MM.1S (cell line): ENCODE measurements around the gene TAF9B.

Experiments used
- DNase-seq: peaks from one replicate; pipeline ENCODE4 v3.0.0-alpha.2; 2015
- H2AFZ ChIP-seq: fragments of 300-600 bp; sonication (generic); 2 replicates; pipeline ENCODE4 v1.6.0; 2016; ENCODE audit warnings: antibody characterized with exemption, low read length
- H3F3A ChIP-seq: fragments of 300-600 bp; sonication (generic); 2 replicates; pipeline ENCODE4 v1.6.1; 2016; ENCODE audit warnings: mild to moderate bottlenecking, antibody characterized with exemption, low read length, moderate library complexity, mixed read lengths; ENCODE audit not compliant: insufficient read depth
- H3K27ac ChIP-seq: fragments of 300-600 bp; sonication (generic); 2 replicates; pipeline ENCODE4 v1.5.1; 2016; ENCODE audit warnings: mild to moderate bottlenecking, low read length
- H3K27me3 ChIP-seq: fragments of 300-600 bp; sonication (generic); replicated peaks from 2 replicates; pipeline ENCODE4 v1.6.0; 2016; ENCODE audit warnings: low read length; ENCODE audit not compliant: insufficient read depth
- H3K36me3 ChIP-seq: fragments of 300-600 bp; sonication (generic); replicated peaks from 2 replicates; pipeline ENCODE4 v1.6.1; 2016; ENCODE audit warnings: mild to moderate bottlenecking, low read length, mixed read lengths; ENCODE audit not compliant: insufficient read depth
- H3K4me1 ChIP-seq: fragments of 300-600 bp; sonication (generic); 2 replicates; pipeline ENCODE4 v1.6.1; 2016; ENCODE audit warnings: low read length, mixed read lengths
- H3K4me2 ChIP-seq: fragments of 300-600 bp; sonication (generic); 2 replicates; pipeline ENCODE4 v1.6.0; 2016; ENCODE audit warnings: low read depth, low read length
- H3K4me3 ChIP-seq: fragments of 300-600 bp; sonication (generic); 2 replicates; pipeline ENCODE4 v1.5.1; 2016; ENCODE audit warnings: low read length, mixed read lengths
- H3K79me2 ChIP-seq: fragments of 300-600 bp; sonication (generic); 2 replicates; pipeline ENCODE4 v1.6.1; 2016; ENCODE audit warnings: mixed run types, low read length, mixed read lengths
- H3K9ac ChIP-seq: fragments of 300-600 bp; sonication (generic); 2 replicates; pipeline ENCODE4 v1.6.1; 2016; ENCODE audit warnings: low read length, mixed read lengths
- H3K9me2 ChIP-seq: fragments of 300-600 bp; sonication (generic); replicated peaks from 2 replicates; pipeline ENCODE4 v1.6.1; 2016; ENCODE audit warnings: mild to moderate bottlenecking, low read length, mixed read lengths; ENCODE audit not compliant: insufficient read depth
- H3K9me3 ChIP-seq: fragments of 300-600 bp; sonication (generic); replicated peaks from 2 replicates; pipeline ENCODE4 v1.6.1; 2016; ENCODE audit warnings: mild to moderate bottlenecking, low read length, mixed read lengths; ENCODE audit not compliant: insufficient read depth
- H4K20me1 ChIP-seq: fragments of 300-600 bp; sonication (generic); 2 replicates; pipeline ENCODE4 v1.6.1; 2016; ENCODE audit warnings: mild to moderate bottlenecking, low read length, moderate library complexity, mixed read lengths; ENCODE audit not compliant: insufficient read depth
- EZH2 ChIP-seq: fragments of 300-600 bp; sonication (generic); optimal IDR thresholded peaks from 2 replicates; pipeline ENCODE3; 2017; ENCODE audit warnings: low read depth, mild to moderate bottlenecking, antibody characterized with exemption, low read length, mixed read lengths
- EZH2phosphoT487 ChIP-seq: fragments of 300-600 bp; sonication (generic); IDR thresholded peaks from 2 replicates; pipeline ENCODE4 v1.6.1; 2018; ENCODE audit warnings: antibody characterized with exemption, low read length
- TF ChIP-seq, protein P1 (sequence below): fragments of 300-600 bp; sonication (generic); IDR thresholded peaks from 2 replicates; pipeline ENCODE4 v1.5.1; 2016; ENCODE audit warnings: antibody characterized with exemption, low read length, mixed read lengths

Gene TAF9B

GRCh38 chrX:78139160-78140123 lies at the start of gene TAF9B:
Gene TAF9B, minus strand, starts transcription at chrX:78139650. Its CDS starts 39 bp downstream, at chrX:78139611.
- Histone ChIP-seq H3K36me3 (no peaks in the 10 kb centered on the region), H3K79me2 (peaks cover 6% of the 10 kb centered on the region; the same call in 1 of the 2 replicates), H3K9me3 (no peaks in the 10 kb centered on the region), H3F3A (peaks cover 6% of the 10 kb centered on the region; the same call in 1 of the 2 replicates), H3K4me3 (peak within 1 kb of the TSS; percentile 89), H4K20me1 (no peaks in the 10 kb centered on the region), H3K9ac (peak within 1 kb of the TSS; percentile 81), H3K27ac (peak within 1 kb of the TSS; percentile 62), H3K27me3 (no peaks in the 10 kb centered on the region), H3K4me1 (no peaks in the 10 kb centered on the region), H3K9me2 (no peaks in the 10 kb centered on the region), H3K4me2 (peak within 1 kb of the TSS; percentile 63), H2AFZ (peak within 1 kb of the TSS; percentile 58)
- DNase-seq = peak; percentile 78
- TF ChIP-seq, protein P1, sequence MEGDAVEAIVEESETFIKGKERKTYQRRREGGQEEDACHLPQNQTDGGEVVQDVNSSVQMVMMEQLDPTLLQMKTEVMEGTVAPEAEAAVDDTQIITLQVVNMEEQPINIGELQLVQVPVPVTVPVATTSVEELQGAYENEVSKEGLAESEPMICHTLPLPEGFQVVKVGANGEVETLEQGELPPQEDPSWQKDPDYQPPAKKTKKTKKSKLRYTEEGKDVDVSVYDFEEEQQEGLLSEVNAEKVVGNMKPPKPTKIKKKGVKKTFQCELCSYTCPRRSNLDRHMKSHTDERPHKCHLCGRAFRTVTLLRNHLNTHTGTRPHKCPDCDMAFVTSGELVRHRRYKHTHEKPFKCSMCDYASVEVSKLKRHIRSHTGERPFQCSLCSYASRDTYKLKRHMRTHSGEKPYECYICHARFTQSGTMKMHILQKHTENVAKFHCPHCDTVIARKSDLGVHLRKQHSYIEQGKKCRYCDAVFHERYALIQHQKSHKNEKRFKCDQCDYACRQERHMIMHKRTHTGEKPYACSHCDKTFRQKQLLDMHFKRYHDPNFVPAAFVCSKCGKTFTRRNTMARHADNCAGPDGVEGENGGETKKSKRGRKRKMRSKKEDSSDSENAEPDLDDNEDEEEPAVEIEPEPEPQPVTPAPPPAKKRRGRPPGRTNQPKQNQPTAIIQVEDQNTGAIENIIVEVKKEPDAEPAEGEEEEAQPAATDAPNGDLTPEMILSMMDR = no peak

- Histone ChIP-seq H3K79me2 (no peaks in the 10 kb centered on the region), H3K4me2 (no peak overlapping the region), H3K27me3 (no peaks in the 10 kb centered on the region), H3K9me3 (no peaks in the 10 kb centered on the region), H3K9ac (no peak overlapping the region), H2AFZ (no peak overlapping the region), H4K20me1 (no peaks in the 10 kb centered on the region), H3K9me2 (no peaks in the 10 kb centered on the region), H3F3A (no peaks in the 10 kb centered on the region), H3K4me1 (no peaks in the 10 kb centered on the region), H3K36me3 (no peaks in the 10 kb centered on the region), H3K27ac (no peak overlapping the region), H3K4me3 (no peak overlapping the region)
- no peak for DNase-seq
- TF ChIP-seq, protein P1 = no peak
- TF ChIP-seq EZH2 = no peak
- TF ChIP-seq EZH2phosphoT487 = no peak
These were observed 43.4 kb upstream of the TAF9B start for GRCh38 chrX:78182881-78183280.

DNA sequence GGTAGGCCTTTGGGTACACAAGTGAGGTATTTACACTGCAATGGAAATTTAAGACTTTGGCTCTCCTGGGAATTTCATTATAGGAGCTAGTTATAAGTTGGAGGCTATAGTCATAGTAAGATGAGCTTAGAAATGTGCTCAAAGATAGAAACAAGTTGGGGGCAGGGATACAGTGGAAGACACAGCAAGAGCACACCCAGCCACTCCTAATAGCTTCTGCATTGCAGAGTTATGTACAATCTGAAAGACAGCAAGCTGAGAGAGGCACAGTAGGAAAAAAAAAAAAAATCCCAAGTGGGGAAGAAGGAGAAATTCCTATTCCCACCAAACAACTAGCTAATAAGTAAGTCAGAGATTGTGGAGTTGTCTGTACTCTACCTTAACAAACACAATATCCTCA lies 41.9 kb upstream of the TAF9B start:
- Histone ChIP-seq H3K4me2 (no peak overlapping the region), H3K9me3 (no peaks in the 10 kb centered on the region), H3K27me3 (no peaks in the 10 kb centered on the region), H3K9ac (no peak overlapping the region), H3K4me1 (no peaks in the 10 kb centered on the region), H3K9me2 (no peaks in the 10 kb centered on the region), H3K4me3 (no peak overlapping the region), H3K27ac (no peak overlapping the region), H3K79me2 (no peaks in the 10 kb centered on the region), H3F3A (no peaks in the 10 kb centered on the region), H3K36me3 (no peaks in the 10 kb centered on the region), H2AFZ (no peak overlapping the region), H4K20me1 (no peaks in the 10 kb centered on the region)
- DNase-seq = no peak
- TF ChIP-seq EZH2 (no peak), EZH2phosphoT487 (no peak)
- TF ChIP-seq, protein P1 = no peak
